ENCODE data around the gene GALNT7.
A peak's percentile ranks its signal among the peaks of the same experiment; 100 is the strongest.
"Not testable (repeated sequence)": the region's sequence is repeated elsewhere in the genome, so short reads cannot be mapped to it uniquely, and the experiment has no call there.

GALNT7 gene

GRCh38 chr4:173191623-173192041, 23.0 kb downstream of the GALNT7 start:
- DNase-seq (ENCODE audit: extremely low spot score, insufficient read length, low read depth) (no peak), FAIRE-seq (no peak)

GRCh38 chr4:173192375-173193162, 24.0 kb downstream of the GALNT7 start:
- DNase-seq (ENCODE audit: extremely low spot score, insufficient read length, low read depth) (no peak), FAIRE-seq (no peak)

GRCh38 chr4:173194157-173194556, 25.5 kb downstream of the GALNT7 start:
- DNase-seq (ENCODE audit: extremely low spot score, insufficient read length, low read depth) (no peak), FAIRE-seq (peak; percentile 15)

GRCh38 chr4:173195109-173195508, 26.5 kb downstream of the GALNT7 start:
- FAIRE-seq (no peak), DNase-seq (ENCODE audit: extremely low spot score, insufficient read length, low read depth) (no peak)

- FAIRE-seq = no peak
- no peak for DNase-seq (ENCODE audit: extremely low spot score, insufficient read length, low read depth)
Observed at GRCh38 chr4:173199553-173199952, 30.9 kb downstream of the GALNT7 start.

- DNase-seq (ENCODE audit: extremely low spot score, insufficient read length, low read depth) (no peak), FAIRE-seq (no peak)
Observed at GRCh38 chr4:173200103-173200884, 31.7 kb downstream of the GALNT7 start.

GRCh38 chr4:173202395-173202794, 33.8 kb downstream of the GALNT7 start:
- FAIRE-seq = no peak

GRCh38 chr4:173205656-173206055, 37.0 kb downstream of the GALNT7 start:
- DNase-seq (ENCODE audit: extremely low spot score, insufficient read length, low read depth) (no peak), FAIRE-seq (no peak)

More at GRCh38 chr4:173202395-173202794, 33.8 kb downstream of the GALNT7 start:
- DNase-seq (ENCODE audit: extremely low spot score, insufficient read length, low read depth) = no peak

GRCh38 chr4:173208420-173208819, 39.8 kb downstream of the GALNT7 start:
- FAIRE-seq = no peak
- DNase-seq (ENCODE audit: extremely low spot score, insufficient read length, low read depth) = no peak

- no peak for DNase-seq (ENCODE audit: extremely low spot score, insufficient read length, low read depth)
- FAIRE-seq = no peak
Observed at GRCh38 chr4:173211222-173211621, 42.6 kb downstream of the GALNT7 start.

GRCh38 chr4:173211838-173212237, 43.2 kb downstream of the GALNT7 start:
- no peak for DNase-seq (ENCODE audit: extremely low spot score, insufficient read length, low read depth)
- FAIRE-seq = peak; percentile 68

GRCh38 chr4:173212379-173212778, 43.8 kb downstream of the GALNT7 start:
- DNase-seq (ENCODE audit: extremely low spot score, insufficient read length, low read depth) (no peak), FAIRE-seq (no peak)

GRCh38 chr4:173213296-173213695, 44.7 kb downstream of the GALNT7 start:
- DNase-seq (ENCODE audit: extremely low spot score, insufficient read length, low read depth) (no peak), FAIRE-seq (no peak)

GRCh38 chr4:173214231-173214630, 45.6 kb downstream of the GALNT7 start:
- FAIRE-seq (no peak), DNase-seq (ENCODE audit: extremely low spot score, insufficient read length, low read depth) (no peak)

GRCh38 chr4:173214661-173215060, 46.0 kb downstream of the GALNT7 start:
- no peak for DNase-seq (ENCODE audit: extremely low spot score, insufficient read length, low read depth)
- FAIRE-seq = no peak

GRCh38 chr4:173217075-173217474, 48.5 kb downstream of the GALNT7 start:
- FAIRE-seq (no peak), DNase-seq (ENCODE audit: extremely low spot score, insufficient read length, low read depth) (no peak)

- DNase-seq (ENCODE audit: extremely low spot score, insufficient read length, low read depth) (no peak), FAIRE-seq (no peak)
Observed at GRCh38 chr4:173217727-173218126, 49.1 kb downstream of the GALNT7 start.

- FAIRE-seq = no peak
- DNase-seq (ENCODE audit: extremely low spot score, insufficient read length, low read depth) = no peak
Observed at GRCh38 chr4:173218411-173219125, 50.0 kb downstream of the GALNT7 start.

GRCh38 chr4:173219126-173219437, 50.5 kb downstream of the GALNT7 start:
- not testable (repeated sequence) for FAIRE-seq; DNase-seq (ENCODE audit: extremely low spot score, insufficient read length, low read depth)

- no peak for FAIRE-seq
- DNase-seq (ENCODE audit: extremely low spot score, insufficient read length, low read depth) = no peak
Observed at GRCh38 chr4:173223743-173224142, 55.1 kb downstream of the GALNT7 start.

GRCh38 chr4:173226401-173226888, 57.8 kb downstream of the GALNT7 start:
- FAIRE-seq (no peak), DNase-seq (ENCODE audit: extremely low spot score, insufficient read length, low read depth) (no peak)

Measured in GM18507 (cell line).